MM.1S (cell line): Measurements from ENCODE around the gene LMTK2.

Experiments
- DNase-seq: peaks from one replicate; pipeline ENCODE4 v3.0.0-alpha.2; 2015
- H2AFZ ChIP-seq: fragments of 300-600 bp; sonication (generic); 2 replicates; pipeline ENCODE4 v1.6.0; 2016; ENCODE audit warnings: antibody characterized with exemption, low read length
- H3F3A ChIP-seq: fragments of 300-600 bp; sonication (generic); 2 replicates; pipeline ENCODE4 v1.6.1; 2016; ENCODE audit warnings: mild to moderate bottlenecking, antibody characterized with exemption, low read length, moderate library complexity, mixed read lengths; ENCODE audit not compliant: insufficient read depth
- H3K27ac ChIP-seq: fragments of 300-600 bp; sonication (generic); 2 replicates; pipeline ENCODE4 v1.5.1; 2016; ENCODE audit warnings: mild to moderate bottlenecking, low read length
- H3K27me3 ChIP-seq: fragments of 300-600 bp; sonication (generic); replicated peaks from 2 replicates; pipeline ENCODE4 v1.6.0; 2016; ENCODE audit warnings: low read length; ENCODE audit not compliant: insufficient read depth
- H3K36me3 ChIP-seq: fragments of 300-600 bp; sonication (generic); replicated peaks from 2 replicates; pipeline ENCODE4 v1.6.1; 2016; ENCODE audit warnings: mild to moderate bottlenecking, low read length, mixed read lengths; ENCODE audit not compliant: insufficient read depth
- H3K4me1 ChIP-seq: fragments of 300-600 bp; sonication (generic); 2 replicates; pipeline ENCODE4 v1.6.1; 2016; ENCODE audit warnings: low read length, mixed read lengths
- H3K4me2 ChIP-seq: fragments of 300-600 bp; sonication (generic); 2 replicates; pipeline ENCODE4 v1.6.0; 2016; ENCODE audit warnings: low read depth, low read length
- H3K4me3 ChIP-seq: fragments of 300-600 bp; sonication (generic); 2 replicates; pipeline ENCODE4 v1.5.1; 2016; ENCODE audit warnings: low read length, mixed read lengths
- H3K79me2 ChIP-seq: fragments of 300-600 bp; sonication (generic); 2 replicates; pipeline ENCODE4 v1.6.1; 2016; ENCODE audit warnings: mixed run types, low read length, mixed read lengths
- H3K9ac ChIP-seq: fragments of 300-600 bp; sonication (generic); 2 replicates; pipeline ENCODE4 v1.6.1; 2016; ENCODE audit warnings: low read length, mixed read lengths
- H3K9me2 ChIP-seq: fragments of 300-600 bp; sonication (generic); replicated peaks from 2 replicates; pipeline ENCODE4 v1.6.1; 2016; ENCODE audit warnings: mild to moderate bottlenecking, low read length, mixed read lengths; ENCODE audit not compliant: insufficient read depth
- H3K9me3 ChIP-seq: fragments of 300-600 bp; sonication (generic); replicated peaks from 2 replicates; pipeline ENCODE4 v1.6.1; 2016; ENCODE audit warnings: mild to moderate bottlenecking, low read length, mixed read lengths; ENCODE audit not compliant: insufficient read depth
- H4K20me1 ChIP-seq: fragments of 300-600 bp; sonication (generic); 2 replicates; pipeline ENCODE4 v1.6.1; 2016; ENCODE audit warnings: mild to moderate bottlenecking, low read length, moderate library complexity, mixed read lengths; ENCODE audit not compliant: insufficient read depth
- EZH2 ChIP-seq: fragments of 300-600 bp; sonication (generic); optimal IDR thresholded peaks from 2 replicates; pipeline ENCODE3; 2017; ENCODE audit warnings: low read depth, mild to moderate bottlenecking, antibody characterized with exemption, low read length, mixed read lengths
- EZH2phosphoT487 ChIP-seq: fragments of 300-600 bp; sonication (generic); IDR thresholded peaks from 2 replicates; pipeline ENCODE4 v1.6.1; 2018; ENCODE audit warnings: antibody characterized with exemption, low read length
- TF ChIP-seq, protein P1 (sequence below): fragments of 300-600 bp; sonication (generic); IDR thresholded peaks from 2 replicates; pipeline ENCODE4 v1.5.1; 2016; ENCODE audit warnings: antibody characterized with exemption, low read length, mixed read lengths

The LMTK2 gene

GRCh38 chr7:98166668-98166970 is 60.0 kb downstream of the LMTK2 start:
- H3K4me2 ChIP-seq: no peak overlapping the region
- H3K4me1 ChIP-seq: no peaks in the 10 kb centered on the region
- H3K79me2 ChIP-seq: peaks cover 10% of the 10 kb centered on the region; the same call in 1 of the 2 replicates
- H3K36me3 ChIP-seq: no peaks in the 10 kb centered on the region
- no peak overlapping the region for H2AFZ ChIP-seq
- H3K9ac ChIP-seq: no peak overlapping the region
- H3K27me3 ChIP-seq: no peaks in the 10 kb centered on the region
- no peak for DNase-seq
- H3K27ac ChIP-seq: no peak overlapping the region
- no peaks in the 10 kb centered on the region for H3F3A ChIP-seq
- no peaks in the 10 kb centered on the region for H3K9me3 ChIP-seq
- no peaks in the 10 kb centered on the region for H4K20me1 ChIP-seq
- TF ChIP-seq EZH2phosphoT487 (no peak), EZH2 (no peak)
- TF ChIP-seq, protein P1, sequence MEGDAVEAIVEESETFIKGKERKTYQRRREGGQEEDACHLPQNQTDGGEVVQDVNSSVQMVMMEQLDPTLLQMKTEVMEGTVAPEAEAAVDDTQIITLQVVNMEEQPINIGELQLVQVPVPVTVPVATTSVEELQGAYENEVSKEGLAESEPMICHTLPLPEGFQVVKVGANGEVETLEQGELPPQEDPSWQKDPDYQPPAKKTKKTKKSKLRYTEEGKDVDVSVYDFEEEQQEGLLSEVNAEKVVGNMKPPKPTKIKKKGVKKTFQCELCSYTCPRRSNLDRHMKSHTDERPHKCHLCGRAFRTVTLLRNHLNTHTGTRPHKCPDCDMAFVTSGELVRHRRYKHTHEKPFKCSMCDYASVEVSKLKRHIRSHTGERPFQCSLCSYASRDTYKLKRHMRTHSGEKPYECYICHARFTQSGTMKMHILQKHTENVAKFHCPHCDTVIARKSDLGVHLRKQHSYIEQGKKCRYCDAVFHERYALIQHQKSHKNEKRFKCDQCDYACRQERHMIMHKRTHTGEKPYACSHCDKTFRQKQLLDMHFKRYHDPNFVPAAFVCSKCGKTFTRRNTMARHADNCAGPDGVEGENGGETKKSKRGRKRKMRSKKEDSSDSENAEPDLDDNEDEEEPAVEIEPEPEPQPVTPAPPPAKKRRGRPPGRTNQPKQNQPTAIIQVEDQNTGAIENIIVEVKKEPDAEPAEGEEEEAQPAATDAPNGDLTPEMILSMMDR: no peak
- no peaks in the 10 kb centered on the region for H3K9me2 ChIP-seq
- H3K4me3 ChIP-seq: no peak overlapping the region

GRCh38 chr7:98167653-98168052 is 61.0 kb downstream of the LMTK2 start:
- Histone ChIP-seq H4K20me1 (no peaks in the 10 kb centered on the region), H3K36me3 (no peaks in the 10 kb centered on the region), H3F3A (no peaks in the 10 kb centered on the region), H2AFZ (no peak overlapping the region), H3K4me2 (no peak overlapping the region), H3K4me1 (no peaks in the 10 kb centered on the region), H3K9me2 (no peaks in the 10 kb centered on the region), H3K27me3 (no peaks in the 10 kb centered on the region), H3K9me3 (no peaks in the 10 kb centered on the region), H3K4me3 (no peak overlapping the region), H3K9ac (no peak overlapping the region), H3K27ac (no peak overlapping the region), H3K79me2 (peaks cover 10% of the 10 kb centered on the region; the same call in 1 of the 2 replicates)
- no peak for DNase-seq
- TF ChIP-seq, protein P1: no peak
- TF ChIP-seq EZH2phosphoT487: no peak
- no peak for TF ChIP-seq EZH2

DNA sequence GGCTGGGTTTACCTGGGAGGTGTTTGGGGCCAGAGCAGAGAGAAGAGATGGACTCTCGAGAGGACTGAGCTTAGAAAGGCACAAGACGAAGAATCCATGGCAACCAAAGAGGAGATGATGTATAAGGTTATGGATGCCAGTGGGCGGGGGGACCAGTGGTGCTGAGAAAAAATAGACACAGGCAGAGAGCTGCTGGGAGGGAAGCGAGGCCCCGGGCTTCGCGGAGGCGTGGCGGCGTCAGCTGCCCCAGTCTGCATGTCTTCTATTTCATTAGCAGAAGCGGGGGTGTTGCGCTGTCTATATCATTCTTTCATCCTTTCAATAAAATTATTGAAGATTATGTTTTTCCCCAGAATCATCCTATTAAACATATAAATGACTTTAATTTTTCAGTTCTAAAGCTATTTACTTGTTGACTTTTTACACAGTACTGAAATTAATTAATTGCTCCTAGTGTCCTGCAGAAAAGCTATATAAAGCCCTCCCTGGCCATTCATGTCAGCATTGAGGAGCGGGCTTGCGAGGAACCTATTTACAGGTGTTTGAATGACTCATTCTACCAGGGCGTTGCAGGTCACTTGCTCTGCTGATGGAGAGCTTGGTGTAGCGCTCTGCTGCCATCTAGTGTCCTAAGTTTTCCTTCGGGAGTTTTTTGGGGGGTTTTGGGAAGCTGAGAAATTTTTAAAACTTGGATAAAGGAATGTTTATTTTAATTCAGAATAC is 61.7 kb downstream of the LMTK2 start:
- Histone ChIP-seq H3K4me3 (no peak overlapping the region), H3K9me2 (no peaks in the 10 kb centered on the region), H2AFZ (no peak overlapping the region), H3K9me3 (no peaks in the 10 kb centered on the region), H3K9ac (no peak overlapping the region), H3K27me3 (no peaks in the 10 kb centered on the region), H3F3A (no peaks in the 10 kb centered on the region), H3K4me1 (no peaks in the 10 kb centered on the region), H3K79me2 (peaks cover 10% of the 10 kb centered on the region; the same call in 1 of the 2 replicates), H3K27ac (no peak overlapping the region), H3K36me3 (no peaks in the 10 kb centered on the region), H4K20me1 (no peaks in the 10 kb centered on the region), H3K4me2 (no peak overlapping the region)
- TF ChIP-seq EZH2phosphoT487: no peak
- no peak for TF ChIP-seq EZH2
- TF ChIP-seq, protein P1: peak; percentile 69
- peak; percentile 59 for DNase-seq
